GM06990 (cell line): ENCODE data around the gene SUN2.
"Not testable (repeated sequence)": the region's sequence is repeated elsewhere in the genome, so short reads cannot be mapped to it uniquely, and the experiment has no call there.

Source experiments
- DNase-seq: peaks from one replicate; pipeline ENCODE4 v3.0.0-alpha.2; 2011; ENCODE audit not compliant: insufficient read length; ENCODE audit errors: extremely low read depth
- H3K27me3 ChIP-seq: replicated peaks from 2 replicates; pipeline ENCODE4 v1.6.0; 2011; ENCODE audit warnings: low read length; ENCODE audit not compliant: control insufficient read depth, insufficient read depth
- H3K36me3 ChIP-seq: 2 replicates; pipeline ENCODE4 v1.5.1; 2011; ENCODE audit warnings: low read length; ENCODE audit not compliant: control insufficient read depth, insufficient read depth
- H3K4me3 ChIP-seq: replicated peaks from 2 replicates; pipeline ENCODE4 v1.5.1; 2011; ENCODE audit warnings: low read depth, mild to moderate bottlenecking, control low read depth, low read length
- CTCF ChIP-seq: IDR thresholded peaks from 2 replicates; pipeline ENCODE4 v1.5.1; 2011; ENCODE audit warnings: low read length, control low read depth, mild to moderate bottlenecking, inconsistent platforms; ENCODE audit not compliant: insufficient read depth, poor library complexity, severe bottlenecking

The SUN2 gene

GRCh38 chr22:38755911-38756532 is at the start of gene SUN2:
TSS of gene SUN2 (minus strand) at chr22:38755998. CDS start at chr22:38752628, 3,370 bp downstream.
- no peaks in the 10 kb centered on the region for H3K27me3 ChIP-seq
- TF ChIP-seq CTCF: no peak
- DNase-seq: peak; percentile 94

GRCh38 chr22:38805041-38805593 is 49.3 kb upstream of the SUN2 start:
- not testable (repeated sequence) for DNase-seq, H3K27me3 ChIP-seq, H3K4me3 ChIP-seq, H3K36me3 ChIP-seq

More at GRCh38 chr22:38755911-38756532, at the start of gene SUN2:
- H3K36me3 ChIP-seq: peaks cover 4% of the 10 kb centered on the region
- peak within 1 kb of the TSS; percentile 91 for H3K4me3 ChIP-seq

- no peak for DNase-seq
- no peak for TF ChIP-seq CTCF
- H3K36me3 ChIP-seq: no peaks in the 10 kb centered on the region
- H3K27me3 ChIP-seq: no peaks in the 10 kb centered on the region; the same call in 1 of the 2 replicates
- H3K4me3 ChIP-seq: no peak overlapping the region
Measured at GRCh38 chr22:38802671-38803121, 46.9 kb upstream of the SUN2 start.

GRCh38 chr22:38799265-38800002 is 43.6 kb upstream of the SUN2 start:
- no peaks in the 10 kb centered on the region; the same call in 1 of the 2 replicates for H3K27me3 ChIP-seq
- TF ChIP-seq CTCF: no peak
- DNase-seq: no peak
- H3K4me3 ChIP-seq: no peak overlapping the region
- H3K36me3 ChIP-seq: no peaks in the 10 kb centered on the region

GRCh38 chr22:38798496-38798895 is 42.7 kb upstream of the SUN2 start:
- no peak for TF ChIP-seq CTCF
- DNase-seq: no peak
- Histone ChIP-seq H3K4me3 (no peak overlapping the region), H3K27me3 (no peaks in the 10 kb centered on the region; the same call in 1 of the 2 replicates), H3K36me3 (no peaks in the 10 kb centered on the region)
